NCI-H69 (cell line): ENCODE results near the gene TSEN2.
"Not testable (repeated sequence)": the region's sequence is repeated elsewhere in the genome, so short reads cannot be mapped to it uniquely, and the experiment has no call there.

Experiments
- DNase-seq: peaks from one replicate; lab custom pipeline; 2025; lab: John Stamatoyannopoulos, UW

TSEN2 gene

DNA sequence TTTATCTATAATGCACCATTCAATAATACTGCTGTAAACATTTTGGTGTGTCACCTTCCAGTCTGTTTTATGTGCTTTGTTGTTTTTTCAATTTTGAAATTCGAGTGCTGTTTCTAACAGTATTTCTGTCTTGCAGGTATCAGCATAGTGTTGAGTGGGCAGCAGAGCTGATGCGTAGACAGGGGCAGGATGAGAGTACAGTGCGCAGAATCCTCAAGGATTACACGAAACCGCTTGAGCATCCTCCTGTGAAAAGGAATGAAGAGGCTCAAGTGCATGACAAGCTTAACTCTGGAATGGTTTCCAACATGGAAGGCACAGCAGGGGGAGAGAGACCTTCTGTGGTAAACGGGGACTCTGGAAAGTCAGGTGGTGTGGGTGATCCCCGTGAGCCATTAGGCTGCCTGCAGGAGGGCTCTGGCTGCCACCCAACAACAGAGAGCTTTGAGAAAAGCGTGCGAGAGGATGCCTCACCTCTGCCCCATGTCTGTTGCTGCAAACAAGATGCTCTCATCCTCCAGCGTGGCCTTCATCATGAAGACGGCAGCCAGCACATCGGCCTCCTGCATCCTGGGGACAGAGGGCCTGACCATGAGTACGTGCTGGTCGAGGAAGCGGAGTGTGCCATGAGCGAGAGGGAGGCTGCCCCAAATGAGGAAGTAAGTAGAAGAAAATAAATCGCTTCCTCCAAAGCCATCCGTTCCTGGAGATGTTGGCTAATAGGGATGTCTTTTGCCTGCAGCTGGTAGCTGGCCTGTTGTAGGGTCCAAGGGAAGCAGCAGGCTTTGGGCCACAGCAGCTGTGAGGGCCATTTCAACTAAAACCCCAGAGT, 19.1 kb downstream of the TSEN2 start:
- DNase-seq: no peak

DNA sequence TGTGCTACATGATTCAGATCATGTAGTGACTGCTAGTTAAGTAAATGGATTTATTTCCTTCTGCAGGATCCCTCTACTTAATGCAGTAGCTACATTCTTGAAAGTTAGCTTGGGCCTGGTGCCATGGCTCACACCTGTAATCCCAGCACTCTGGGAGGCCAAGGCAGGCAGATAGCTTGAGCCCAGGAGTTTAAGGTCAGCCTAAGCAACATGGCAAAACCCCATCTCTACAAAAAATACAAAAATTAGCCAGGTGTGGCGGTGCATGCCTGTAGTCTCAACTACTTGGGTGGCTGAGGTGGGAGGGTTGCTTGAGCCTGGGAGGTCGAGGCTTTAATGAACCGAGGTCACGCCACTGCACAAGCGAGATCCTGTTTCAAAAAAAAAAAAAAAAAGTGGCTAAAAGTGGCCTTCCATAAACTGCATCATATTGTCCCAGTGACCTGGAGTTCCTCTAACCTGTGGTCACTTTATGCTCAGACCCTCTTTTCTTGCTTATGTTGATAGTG, 22.0 kb downstream of the TSEN2 start:
- DNase-seq: no peak

DNA sequence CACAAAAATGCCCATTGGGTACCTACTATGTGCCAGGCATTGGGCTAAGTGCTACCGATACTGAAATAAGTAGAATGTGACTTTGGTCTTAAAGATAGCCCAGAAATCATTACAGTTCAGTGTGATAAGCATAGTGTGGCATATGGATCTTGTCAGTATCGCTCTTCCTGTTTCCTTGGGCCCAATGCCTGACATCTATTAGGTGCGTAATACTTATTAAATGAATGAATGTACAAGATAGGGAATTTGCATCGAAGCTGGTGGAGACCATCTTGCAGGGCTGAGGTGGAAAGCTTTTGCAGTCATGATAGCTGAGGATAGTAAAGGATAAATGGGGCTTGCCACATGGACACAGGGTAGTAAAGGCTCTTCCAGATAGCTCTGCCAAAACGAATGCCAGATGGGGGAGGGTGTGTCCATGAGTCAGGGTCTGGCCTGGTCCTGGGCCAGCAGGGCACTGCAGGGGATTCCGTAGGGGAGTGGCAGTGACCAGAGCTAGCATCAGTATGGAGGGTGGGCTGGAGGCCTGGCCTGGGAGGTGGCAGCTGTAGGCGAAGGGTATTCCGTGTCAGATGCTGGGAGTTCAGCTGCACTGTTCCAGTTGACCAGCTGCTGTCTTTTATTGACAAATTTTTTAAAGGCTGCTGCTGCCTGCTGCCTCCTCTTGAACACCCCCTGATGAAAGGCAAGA, 23.5 kb downstream of the TSEN2 start:
- DNase-seq: no peak

DNA sequence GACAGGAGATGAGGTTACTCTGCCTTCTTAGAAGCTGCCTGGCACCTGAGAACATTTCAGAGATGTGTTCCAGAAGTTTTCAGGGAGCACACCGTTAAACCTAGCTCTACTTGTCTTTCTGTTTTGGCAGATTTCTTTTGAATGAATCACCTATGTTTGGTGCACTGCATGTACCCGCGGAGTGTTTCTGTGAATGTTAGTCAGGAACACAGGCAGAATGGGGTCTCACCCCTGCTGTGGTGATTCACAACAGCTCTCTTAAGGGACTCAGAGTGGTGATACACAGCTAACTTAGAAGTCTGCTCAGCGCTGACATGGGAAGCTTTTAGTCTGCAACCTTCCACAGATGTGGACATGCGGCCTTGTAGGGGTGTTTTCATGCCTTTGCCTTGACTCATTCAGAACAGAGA, 24.0 kb downstream of the TSEN2 start:
- DNase-seq: no peak

DNA sequence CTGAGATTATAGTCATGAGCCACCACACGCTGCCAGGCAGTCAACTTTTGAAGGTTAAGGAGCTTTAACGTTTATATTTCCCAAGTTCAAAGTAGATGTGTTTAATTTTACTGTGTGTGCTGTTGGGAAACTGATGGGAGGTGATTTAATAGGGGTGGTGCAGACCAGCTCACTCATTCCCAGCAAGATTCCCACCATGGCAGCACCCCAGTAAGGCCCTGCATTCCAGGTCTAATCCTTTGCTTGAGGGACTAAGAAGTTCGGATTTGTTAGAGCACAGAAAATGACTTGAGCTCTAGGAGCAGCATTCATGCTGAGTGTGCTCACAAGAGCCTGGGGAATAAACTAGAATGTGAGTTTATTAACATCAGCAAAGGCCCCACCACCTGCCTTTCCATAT, 25.2 kb downstream of the TSEN2 start:
- DNase-seq: no peak

DNA sequence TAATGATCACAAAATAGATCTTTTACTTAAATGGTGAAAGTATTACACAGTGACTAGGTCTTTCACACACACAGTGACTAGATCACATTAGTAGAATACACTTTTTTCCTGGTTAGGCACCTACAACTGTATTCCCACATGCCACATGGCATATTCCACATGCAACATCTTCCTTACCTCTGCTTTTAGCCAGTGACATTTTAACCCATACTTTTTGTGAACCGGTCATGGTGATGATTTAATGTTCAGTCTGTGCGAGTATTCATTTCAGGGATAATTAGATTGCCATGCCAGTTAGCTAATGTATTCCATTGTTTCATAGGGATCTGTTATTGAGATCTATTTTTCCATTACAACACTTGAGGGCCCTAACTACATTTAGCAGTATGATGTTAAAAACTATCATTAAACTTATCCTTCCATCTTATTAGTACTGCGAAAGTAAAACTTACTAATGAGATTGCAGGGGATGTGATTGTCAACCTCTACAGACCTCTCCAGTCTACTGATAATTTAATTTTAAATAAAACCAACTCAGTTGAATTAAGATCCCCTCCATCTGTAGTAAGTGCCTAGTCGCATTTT, 28.3 kb downstream of the TSEN2 start:
- DNase-seq: peak; percentile 5

DNA sequence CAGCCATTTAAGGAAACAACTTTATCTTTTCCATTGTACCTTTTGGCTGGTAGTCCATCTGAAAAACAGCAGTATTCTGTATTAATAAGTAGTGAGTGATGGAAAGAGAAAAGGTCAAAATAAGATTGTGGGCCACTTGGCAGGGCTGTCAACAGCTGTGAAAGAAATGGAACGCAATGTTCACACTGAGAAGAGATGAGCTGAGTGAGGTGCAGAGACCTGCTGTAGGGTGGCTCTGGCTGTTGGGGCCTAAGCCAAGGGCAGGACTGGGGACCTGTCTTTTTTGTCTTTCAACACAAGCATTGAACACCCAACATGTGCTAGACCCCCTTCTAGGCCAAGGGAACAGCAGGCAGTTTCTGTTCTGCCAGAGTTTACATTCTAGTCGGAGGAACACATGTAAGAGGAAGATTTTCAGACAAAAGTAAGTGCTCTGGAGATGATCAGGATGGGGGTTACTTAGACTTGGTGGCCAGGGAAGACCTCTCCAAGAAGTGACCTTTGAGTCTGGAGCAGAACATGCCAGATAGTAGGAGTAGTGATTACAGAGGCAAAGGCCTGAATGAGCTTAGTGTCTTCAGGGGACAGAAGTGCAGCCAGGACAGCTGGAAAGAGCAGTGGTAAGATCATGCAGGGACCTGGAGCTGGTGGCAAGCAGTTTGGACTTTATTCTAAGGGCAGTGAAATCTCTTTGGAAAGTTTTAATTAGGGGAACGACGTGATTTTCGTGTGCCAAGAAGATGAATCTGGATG, 29.6 kb downstream of the TSEN2 start:
- no peak for DNase-seq

DNA sequence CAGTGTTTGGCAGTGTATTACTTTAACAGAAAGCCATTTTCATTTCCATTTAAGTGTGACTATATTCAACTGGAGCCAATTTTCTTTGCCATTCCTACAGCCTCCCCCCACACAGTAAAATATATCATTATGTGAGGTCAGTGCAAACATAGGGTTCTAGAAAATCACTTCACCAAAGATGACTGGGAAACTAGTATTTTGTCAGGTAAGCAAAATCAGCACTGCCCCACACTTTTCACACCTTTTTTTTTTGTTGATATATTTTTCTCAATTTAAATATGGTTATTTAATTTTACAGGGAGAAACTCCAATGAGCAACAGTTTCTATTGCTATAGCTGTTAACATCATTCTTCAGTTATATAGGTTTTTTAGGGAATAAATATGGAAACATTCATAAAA, 31.4 kb downstream of the TSEN2 start:
- DNase-seq: no peak

DNA sequence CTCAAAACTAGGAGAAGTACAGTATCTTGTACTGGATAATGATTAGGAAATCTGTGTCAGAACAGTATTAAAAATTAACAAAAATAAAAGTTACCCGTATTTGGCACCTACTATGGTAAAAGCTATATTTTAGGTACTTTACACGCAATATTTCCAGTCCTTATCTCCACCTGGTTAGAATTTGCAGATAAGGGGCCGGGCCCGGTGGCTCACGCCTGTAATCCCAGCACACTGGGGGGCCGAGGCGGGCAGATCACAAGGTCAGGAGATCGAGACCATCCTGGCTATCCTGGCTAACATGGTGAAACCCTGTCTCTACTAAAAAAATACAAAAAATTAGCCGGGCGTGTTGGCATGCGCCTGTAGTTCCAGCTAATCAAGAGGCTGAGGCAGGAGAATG, 32.6 kb downstream of the TSEN2 start:
- DNase-seq: no peak

DNA sequence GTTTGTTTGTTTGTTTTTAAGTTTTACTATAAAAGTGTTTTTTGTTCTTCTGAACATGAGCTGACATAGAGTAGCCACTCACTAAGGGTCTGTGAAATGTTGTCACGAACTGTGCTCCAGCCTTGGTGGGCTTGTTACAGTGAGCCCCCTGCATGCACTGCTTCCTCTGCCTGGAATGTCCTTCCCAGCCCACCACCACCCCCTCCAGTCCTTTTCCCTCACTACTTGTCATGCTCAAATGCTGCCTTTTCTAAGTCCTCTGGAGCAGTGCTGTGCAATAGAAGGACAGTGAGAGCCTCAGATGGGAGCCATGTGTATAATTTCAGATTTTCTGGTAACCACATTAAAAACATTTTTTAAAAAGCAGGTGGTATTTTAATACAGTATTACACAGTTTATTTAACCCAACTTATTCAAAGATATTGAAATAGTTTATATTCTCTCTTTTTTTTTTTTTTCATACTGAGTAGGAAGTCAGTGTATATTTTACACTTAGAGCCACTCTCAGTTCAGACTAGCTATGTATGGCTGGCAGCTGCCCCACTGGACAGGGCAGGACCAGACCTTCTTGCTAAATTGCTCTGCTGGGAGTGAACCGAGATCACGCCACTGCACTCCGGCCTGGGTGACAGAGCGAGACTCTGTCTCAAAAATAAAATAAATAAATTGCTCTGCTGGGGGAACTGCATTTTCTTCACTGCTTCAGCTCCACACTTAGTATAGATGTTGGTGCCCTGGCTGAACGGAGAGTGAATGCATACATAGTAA, 34.2 kb downstream of the TSEN2 start:
- DNase-seq: no peak

DNA sequence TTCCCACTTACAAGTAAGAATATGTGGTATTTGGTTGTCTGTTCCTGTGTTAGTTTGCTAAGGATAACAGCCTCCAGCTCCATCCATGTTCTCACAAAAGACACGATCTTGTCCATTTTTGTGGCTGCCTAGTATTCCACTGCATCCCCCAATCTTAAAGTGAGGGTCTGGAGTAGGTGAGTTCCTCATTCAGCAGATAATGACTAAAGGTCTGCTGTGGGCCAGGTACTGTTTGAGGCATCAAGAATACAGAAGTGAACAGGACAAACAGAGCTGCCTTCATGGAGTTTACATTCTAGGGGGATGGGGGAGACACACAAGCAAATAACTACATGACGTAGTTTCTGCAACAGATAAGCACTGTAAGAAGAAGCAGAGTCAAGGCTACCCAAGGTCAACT, 36.7 kb downstream of the TSEN2 start:
- no peak for DNase-seq

DNA sequence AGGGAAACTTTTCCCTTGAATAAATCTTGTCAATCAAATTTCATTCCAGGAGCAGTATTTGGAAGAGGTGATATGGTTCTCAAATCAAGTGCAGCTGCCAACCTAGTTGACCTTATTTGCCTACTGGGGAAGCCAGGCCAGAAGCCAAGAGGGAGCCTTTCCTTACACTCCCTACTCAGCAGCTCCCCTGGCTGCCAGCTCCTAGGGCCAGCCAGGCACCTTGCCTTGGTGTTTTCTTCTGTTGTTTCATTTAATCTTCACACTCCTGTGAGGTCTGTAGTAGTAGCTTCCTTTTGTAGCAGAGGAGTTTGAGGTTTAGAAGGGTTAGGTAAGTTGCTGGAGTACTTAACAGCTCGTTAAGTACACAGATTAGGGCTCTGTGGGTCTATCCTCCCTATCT, 38.4 kb downstream of the TSEN2 start:
- DNase-seq: no peak

DNA sequence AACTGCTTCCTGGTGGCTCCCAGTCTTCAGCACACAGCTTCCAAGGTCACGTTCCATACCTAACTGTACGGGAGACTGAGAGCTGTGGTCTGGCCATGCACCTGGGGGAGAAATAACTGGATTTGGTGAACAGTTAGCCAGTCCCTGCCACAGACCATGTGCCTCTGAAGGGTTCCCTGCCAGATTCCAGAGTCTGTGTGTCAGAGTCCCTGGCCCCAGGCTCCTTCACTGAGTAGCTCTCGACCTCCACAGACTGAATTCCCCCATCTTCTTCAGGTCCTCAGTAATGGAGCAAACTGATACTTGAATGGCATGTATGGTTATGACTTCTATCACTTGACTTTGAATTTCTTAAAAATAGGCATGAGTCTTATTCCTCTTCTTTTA, 43.5 kb downstream of the TSEN2 start:
- DNase-seq: no peak

DNA sequence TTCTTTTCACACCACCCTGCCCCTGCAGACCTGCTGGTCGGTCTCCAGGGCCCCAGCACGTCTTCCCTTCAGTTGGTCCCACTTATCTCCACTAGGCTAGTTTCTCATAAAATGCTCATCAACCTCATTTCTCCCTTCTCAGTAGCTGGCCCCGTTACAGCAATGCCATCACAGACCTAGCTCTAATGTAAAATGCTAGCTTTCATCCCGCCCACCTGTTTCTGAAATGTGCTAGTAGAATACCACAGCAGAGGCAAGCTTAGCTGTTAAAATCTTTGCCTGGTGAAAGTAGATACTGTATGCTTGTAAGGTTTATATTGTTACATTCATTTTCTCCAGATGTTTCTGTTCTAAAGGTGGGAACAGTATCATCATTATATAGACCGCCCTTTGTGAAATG, 47.9 kb downstream of the TSEN2 start:
- DNase-seq: no peak

DNA sequence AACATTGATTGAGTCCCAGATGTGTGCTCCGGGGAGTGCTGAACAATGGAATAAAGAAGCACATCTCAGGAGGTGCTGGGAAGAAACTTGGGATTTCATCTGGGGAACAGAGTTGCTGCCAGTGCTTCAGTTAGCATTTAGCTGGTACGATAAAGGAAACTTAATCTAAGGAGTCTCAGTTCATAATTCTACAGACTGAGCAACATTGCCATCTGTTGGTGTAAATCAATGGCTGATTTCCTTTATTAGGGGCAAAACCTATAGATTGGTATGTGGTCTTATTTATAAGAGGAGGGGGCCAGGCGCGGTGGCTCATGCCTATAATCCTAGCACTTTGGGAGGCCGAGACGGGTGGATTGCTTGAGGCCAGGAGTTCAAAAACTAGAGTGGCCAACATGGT, 52.1 kb downstream of the TSEN2 start:
- DNase-seq: no peak

DNA sequence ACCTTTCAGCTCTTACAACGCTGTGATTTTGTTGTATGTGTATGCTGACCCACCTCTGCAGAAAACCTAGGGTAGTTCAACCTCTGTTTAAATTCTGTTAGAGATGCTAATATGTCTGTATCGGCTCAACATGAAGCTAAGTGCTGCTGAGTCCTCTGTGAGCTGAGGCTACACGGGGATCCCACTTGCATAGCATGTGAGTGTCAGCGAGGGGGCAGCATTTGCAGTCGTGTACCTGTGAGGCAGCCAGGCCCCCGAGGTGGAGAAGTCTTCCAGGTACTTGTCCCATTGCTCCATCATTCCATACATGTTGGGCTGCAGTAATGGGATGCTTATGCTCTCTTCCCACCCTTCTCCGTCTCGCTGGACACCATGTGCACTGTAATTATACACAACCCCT, 57.3 kb downstream of the TSEN2 start:
- no peak for DNase-seq

DNA sequence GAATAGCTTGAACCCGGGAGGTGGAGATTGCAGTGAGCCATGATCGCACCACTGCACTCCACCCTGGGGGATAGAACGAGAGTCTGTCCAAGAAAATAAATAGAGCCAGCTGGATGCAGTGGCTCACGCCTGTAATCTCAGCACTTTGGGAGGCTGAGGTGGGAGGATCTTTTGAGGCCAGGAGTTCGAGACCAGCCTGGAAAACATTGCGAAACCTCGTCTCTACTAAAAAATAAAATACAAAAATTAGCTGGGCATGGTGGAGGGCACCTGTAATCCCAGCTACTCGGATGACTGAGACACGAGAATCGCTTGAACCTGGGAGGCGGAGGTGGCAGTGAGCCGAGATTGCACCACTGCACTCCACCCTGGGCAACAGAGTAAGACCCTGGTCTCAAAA, 59.2 kb downstream of the TSEN2 start:
- not testable (repeated sequence) for DNase-seq

DNA sequence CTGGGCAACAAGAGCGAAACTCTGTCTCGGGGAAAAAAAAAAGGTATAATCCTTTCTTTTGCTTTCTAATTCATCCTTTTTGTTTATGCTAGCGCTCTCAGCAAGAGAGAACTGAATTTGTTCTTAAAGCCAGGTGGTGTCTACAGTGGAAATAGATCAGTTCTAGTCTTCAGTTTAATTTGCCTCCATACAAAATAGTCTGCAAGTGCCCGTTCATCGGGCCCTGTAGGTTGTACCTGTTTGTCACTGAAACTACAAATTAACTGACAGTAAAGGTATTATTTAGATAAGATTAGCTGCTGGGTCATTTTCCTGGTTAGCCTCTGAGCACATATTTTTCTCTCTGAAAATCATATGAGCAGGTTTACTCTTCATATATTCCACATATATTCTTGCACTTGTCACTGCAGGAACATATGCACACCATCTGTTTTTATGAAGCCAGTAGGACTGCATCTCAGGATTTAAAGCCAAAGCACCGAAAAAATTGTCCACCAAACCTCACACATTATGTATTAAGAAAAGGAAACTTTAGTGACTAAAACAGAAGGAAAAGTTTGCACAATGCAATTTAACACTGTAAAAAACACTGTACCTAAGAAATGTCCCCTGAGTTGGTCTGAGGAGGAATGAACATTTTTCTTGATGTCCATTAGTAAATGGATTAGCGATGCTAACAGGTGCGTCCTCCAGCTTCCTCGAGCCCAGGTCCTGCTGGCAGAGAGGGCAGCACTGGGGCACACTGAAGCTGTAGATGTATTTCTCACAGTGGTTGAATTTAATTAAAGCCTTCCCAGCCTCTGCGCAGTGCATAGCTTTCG, 60.6 kb downstream of the TSEN2 start:
- no peak for DNase-seq

DNA sequence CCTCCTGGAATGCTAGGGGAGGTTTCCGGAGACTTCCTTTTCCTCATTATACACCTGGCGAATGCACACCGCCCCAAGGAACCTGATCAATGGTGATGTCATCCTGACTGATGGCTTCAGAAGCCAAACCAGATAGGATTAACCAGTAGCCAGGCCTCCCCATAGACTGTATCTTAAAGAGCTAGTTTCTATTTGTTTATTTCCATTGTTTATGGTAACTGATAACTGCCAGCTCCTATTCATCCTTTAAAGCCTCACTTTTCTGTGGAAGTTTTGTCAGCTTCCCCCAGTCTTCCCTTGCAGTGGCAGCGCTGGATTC, 61.2 kb downstream of the TSEN2 start, which contains the start of gene MKRN2OS:
MKRN2OS (minus strand) TSS at position 27 of the 319 bp plus-strand sequence. CDS start 35 bp downstream, outside the sequence.
- DNase-seq: peak; percentile 64

DNA sequence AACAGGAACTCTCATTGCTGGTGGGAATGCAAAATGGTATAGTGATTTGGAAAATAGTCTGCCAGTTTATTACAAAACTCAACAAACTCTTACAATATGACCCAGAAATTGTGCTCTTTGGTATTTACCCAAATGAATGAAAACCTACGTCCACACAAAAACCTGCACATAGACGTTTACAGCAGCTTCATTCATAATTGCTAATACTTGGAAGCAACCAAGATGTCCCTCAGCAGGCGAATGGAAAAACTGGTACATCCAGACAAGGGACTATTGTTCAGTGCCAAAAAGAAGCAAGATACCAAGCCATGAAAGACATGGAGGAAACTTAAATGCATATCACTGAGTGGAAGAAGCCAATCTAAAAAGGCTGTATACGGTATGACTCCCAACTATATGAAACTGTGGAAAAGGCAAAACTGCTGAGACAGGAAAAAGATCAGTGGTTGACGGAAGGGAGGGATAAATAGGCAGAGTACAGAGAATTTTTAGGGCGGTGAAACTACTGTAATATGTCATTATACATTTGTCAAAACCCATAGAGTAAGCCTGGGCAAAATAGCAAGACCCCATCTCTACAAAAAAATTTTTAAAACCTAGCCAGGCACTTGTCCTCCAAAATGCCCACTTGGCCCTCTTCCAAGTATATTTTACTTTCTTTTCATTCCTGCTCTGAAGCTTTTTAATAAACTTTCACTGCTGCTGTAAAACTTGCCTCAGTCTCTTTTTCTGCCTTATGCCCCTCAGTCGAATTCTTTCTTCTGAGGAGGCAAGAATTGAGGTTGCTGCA, 65.9 kb downstream of the TSEN2 start:
- DNase-seq: no peak
